Subcutaneous adipose tissue (tissue), 4 donors: ENCODE results near the gene IFIT1. TPM values are rescaled to one million over a fixed set of nuclear protein-coding genes. Genes with fewer than 3 reads are reported as not detected.

Experiments used
- CTCF ChIP-seq: fragments of 450-650 bp; IDR thresholded peaks from one replicate; pipeline ENCODE4 v1.5.1; 2016; ENCODE audit warnings: low read depth, mild to moderate bottlenecking, control low read depth, antibody characterized with exemption, moderate library complexity
- total RNA-seq, 4 donors: library from RNA; depleted of rRNA; stranded (reverse); fragments of >200 nt; gene quantifications; one replicate each; pipeline ENCODE4 v1.1.0, GENCODE V29; 2016

Gene IFIT1
- total RNA-seq, 4 donors from 2014 or later = 4.7 to 25.1 (median 19.6) TPM

GRCh38 chr10:89357975-89358374, 34.4 kb upstream of the IFIT1 start:
- TF ChIP-seq CTCF = no peak

- TF ChIP-seq CTCF = no peak
These were observed 32.3 kb upstream of the IFIT1 start for GRCh38 chr10:89360157-89360556.

- no peak for TF ChIP-seq CTCF
These were observed 29.5 kb upstream of the IFIT1 start for GRCh38 chr10:89362929-89363328.

GRCh38 chr10:89363729-89364442, 28.5 kb upstream of the IFIT1 start:
- TF ChIP-seq CTCF = no peak

- TF ChIP-seq CTCF = no peak
These were observed 27.9 kb upstream of the IFIT1 start for GRCh38 chr10:89364531-89364930.

- no peak for TF ChIP-seq CTCF
These were observed 24.9 kb upstream of the IFIT1 start for GRCh38 chr10:89367529-89367928.

GRCh38 chr10:89368129-89368528, 24.3 kb upstream of the IFIT1 start:
- TF ChIP-seq CTCF = no peak
